K562 (cell line): Measurements from ENCODE around the gene TIGIT. TPM values are rescaled to one million over a fixed set of nuclear protein-coding genes. Genes with fewer than 3 reads are reported as not detected.

Source experiments
- ATAC-seq: fragments of 200-7000 bp; cut with Tn5 transposase; 3 replicates; pipeline ENCODE4 v1.9.1; 2020; ENCODE audit warnings: moderate library complexity
- BruUV-seq: library from RNA; stranded (reverse); fragments of 400-500 nt; replicated peaks from 2 replicates; lab custom pipeline; 2021; lab: Mats Ljungman, UMichigan
- CTCF ChIA-PET: fragments of 300-600 bp; formaldehyde crosslinking; extraction: SDS; loops from one replicate; lab custom pipeline; 2021; ENCODE audit warnings: low intra/inter-chr PET ratio; lab: Yijun Ruan, JAX
- POLR2A ChIA-PET: fragments of 300-600, 350-650 bp; sonication (Branson Sonifier 250); formaldehyde crosslinking; extraction: SDS; loops from one replicate; lab custom pipeline; 2021; ENCODE audit warnings: antibody characterized with exemption, inconsistent platforms; lab: Yijun Ruan, JAX
- DNase-seq, 4 experiments: peaks; one replicate each; pipeline versions ENCODE4 v3.0.0 to v3.0.0-alpha.2; 2011 to 2018; ENCODE audit warnings: low spot score in 3 of 4, mixed read lengths in 3 of 4; ENCODE audit errors: extremely low read depth in 1 of 4
- FAIRE-seq: peaks from 2 replicates; lab custom pipeline; 2011; peaks lifted over from hg19 to GRCh38; lab: Jason Lieb, UNC
- H2AFZ ChIP-seq: 2 replicates; pipeline ENCODE4 v1.6.0; 2011; ENCODE audit warnings: low read depth, low read length, control low read depth, inconsistent platforms
- H3K27ac ChIP-seq: fragments of 200-600 bp; 3 replicates; pipeline ENCODE4 v1.8.0; 2011; ENCODE audit warnings: low read depth, mild to moderate bottlenecking, control low read depth, inconsistent platforms, low read length, moderate library complexity, mixed read lengths; ENCODE audit errors: extremely low read depth
- H3K27me3 ChIP-seq, 2 experiments: fragments of 300-600 bp in 1 of 2; 2 replicates in 1 of 2; 3 replicates in 1 of 2; pipeline versions ENCODE4 v1.6.0 to v1.8.0; 2011; ENCODE audit warnings: inconsistent platforms in 2 of 2, low read length in 2 of 2, mild to moderate bottlenecking in 1 of 2, mixed read lengths in 1 of 2, moderate library complexity in 1 of 2; ENCODE audit not compliant: control insufficient read depth in 2 of 2, insufficient read depth in 2 of 2
- H3K36me3 ChIP-seq: fragments of 300-600 bp; 3 replicates; pipeline ENCODE4 v1.8.0; 2011; ENCODE audit warnings: mild to moderate bottlenecking, low read length, inconsistent platforms; ENCODE audit not compliant: control insufficient read depth, insufficient read depth
- H3K4me1 ChIP-seq, 2 experiments: fragments of 200-600 bp in 1 of 2; replicated peaks in 1 of 2; 2 replicates in 1 of 2; 3 replicates in 1 of 2; pipeline versions ENCODE4 v1.5.1 to v1.8.0; 2011; ENCODE audit warnings: inconsistent platforms in 2 of 2, low read length in 2 of 2, mild to moderate bottlenecking in 1 of 2, mixed read lengths in 1 of 2, moderate library complexity in 1 of 2; ENCODE audit not compliant: control insufficient read depth in 2 of 2, insufficient read depth in 2 of 2
- H3K4me2 ChIP-seq: 2 replicates; pipeline ENCODE4 v1.6.1; 2011; ENCODE audit warnings: low read length, control low read depth, inconsistent platforms, mixed read lengths; ENCODE audit not compliant: insufficient read depth
- H3K4me3 ChIP-seq: fragments of 200-600 bp; sonication (generic), shearing (Covaris generic); 2 replicates; pipeline ENCODE4 v1.5.1; 2016; ENCODE audit warnings: control low read depth, inconsistent platforms
- H3K79me2 ChIP-seq: fragments of 200-600 bp; 3 replicates; pipeline ENCODE4 v1.8.0; 2011; ENCODE audit warnings: low read length, inconsistent platforms; ENCODE audit not compliant: control insufficient read depth, insufficient read depth
- H3K9ac ChIP-seq, 2 experiments: 2 replicates each; pipeline versions ENCODE4 v1.6.0 to v1.6.1; 2011; ENCODE audit warnings: low read depth in 2 of 2, low read length in 2 of 2, control low read depth in 1 of 2, inconsistent platforms in 1 of 2, mild to moderate bottlenecking in 1 of 2, mixed read lengths in 1 of 2; ENCODE audit not compliant: insufficient read depth in 1 of 2
- H3K9me1 ChIP-seq: one replicate; pipeline ENCODE4 v1.6.0; 2011; ENCODE audit warnings: inconsistent platforms, mild to moderate bottlenecking, low read length, moderate library complexity; ENCODE audit not compliant: control insufficient read depth, insufficient read depth
- H3K9me3 ChIP-seq: replicated peaks from 2 replicates; pipeline ENCODE4 v1.5.1; 2011; ENCODE audit warnings: low read depth, low read length, inconsistent platforms; ENCODE audit not compliant: control insufficient read depth, insufficient read depth
- H4K20me1 ChIP-seq: replicated peaks from 2 replicates; pipeline ENCODE4 v1.6.1; 2011; ENCODE audit warnings: low read length, inconsistent platforms, mixed read lengths; ENCODE audit not compliant: control insufficient read depth, insufficient read depth
- CTCF ChIP-seq, 3 experiments: IDR thresholded peaks in 2 of 3; conservative IDR thresholded peaks in 1 of 3; 2 replicates each; pipeline ENCODE4 v1.5.1; 2011 to 2012; ENCODE audit warnings: low read length in 3 of 3, mild to moderate bottlenecking in 3 of 3, control low read depth in 2 of 3, improper control_type of control experiment in 1 of 3, inconsistent platforms in 1 of 3, low read depth in 1 of 3, mixed read lengths in 1 of 3, moderate library complexity in 1 of 3; ENCODE audit not compliant: insufficient read depth in 2 of 3
- CTCFL ChIP-seq: IDR thresholded peaks from 2 replicates; pipeline ENCODE4 v1.6.1; 2011; ENCODE audit warnings: borderline replicate concordance, low read depth, mild to moderate bottlenecking, moderate library complexity, low read length; ENCODE audit not compliant: insufficient read depth, poor library complexity, severe bottlenecking
- NKRF ChIP-seq: fragments of 450-650 bp; IDR thresholded peaks from 2 replicates; pipeline ENCODE4 v1.6.1; 2016; ENCODE audit warnings: borderline replicate concordance
- RAD21 ChIP-seq, 2 experiments: fragments of 250-450 bp in 1 of 2; fragments of 450-650 bp in 1 of 2; sonication (Bioruptor Pico) in 1 of 2; formaldehyde crosslinking in 1 of 2; IDR thresholded peaks in 1 of 2; conservative IDR thresholded peaks in 1 of 2; 2 replicates each; pipeline versions ENCODE4 v1.4.0 to v1.8.0; 2020 to 2022; ENCODE audit warnings: mild to moderate bottlenecking in 2 of 2, moderate library complexity in 1 of 2
- SIRT6 ChIP-seq: IDR thresholded peaks from one replicate; pipeline ENCODE4 v1.6.1; 2012; ENCODE audit warnings: low read depth, mild to moderate bottlenecking, control low read depth, inconsistent platforms, low read length, moderate library complexity
- SOX6 ChIP-seq: fragments of 450-650 bp; IDR thresholded peaks from 2 replicates; pipeline ENCODE4 v1.6.1; 2014; ENCODE audit warnings: mild to moderate bottlenecking
- ZNF778 ChIP-seq: fragments of 450-650 bp; formaldehyde crosslinking; IDR thresholded peaks from 2 replicates; pipeline ENCODE4 v1.4.0; 2020; ENCODE audit warnings: mild to moderate bottlenecking, moderate library complexity
- WGBS: fragments of 100-300 bp; shearing (Covaris generic); methylation state at CpG from one replicate; pipeline ENCODE4 v1.1.6; 2016; ENCODE audit warnings: low coverage, mixed read lengths; ENCODE audit not compliant: insufficient coverage; ENCODE audit errors: missing lambda C conversion rate; 5-methylcytosine and 5-hydroxymethylcytosine counted together
- in situ Hi-C: fragments of 300-500 bp; cut with MboI; formaldehyde crosslinking; loops from 4 replicates; pipeline ENCODE4 v1.15.0; 2018; ENCODE audit warnings: inconsistent platforms, mixed read lengths
- intact Hi-C: fragments of 100-400 bp; cut with micrococcal nuclease; formaldehyde crosslinking; loops from 2 replicates; pipeline ENCODE4 v1.14.2; 2022
- polyA plus RNA-seq, 8 experiments: library from polyadenylated mRNA; depleted of rRNA in 4 of 8; stranded (reverse) in 5 of 8; unstranded in 3 of 8; fragments of >200 nt; fragmentation: Nextera tagmentation in 2 of 8; fragmentation: Illumina TruSeq in 1 of 8; extraction: Ambion mirVana in 2 of 8; extraction: Trizol in 1 of 8; gene quantifications; 2 replicates each; pipeline versions ENCODE4 v1.2.1 to v1.2.3, GENCODE V29; 2011 to 2014; ENCODE audit warnings: inconsistent platforms in 1 of 8, missing spikeins in 1 of 8
- total RNA-seq, 7 experiments: library from RNA; depleted of rRNA in 6 of 7; stranded (reverse); fragments of >200 nt in 6 of 7; fragmentation: Illumina TruSeq in 2 of 7; extraction: Trizol in 2 of 7; gene quantifications; 2 replicates each; pipeline versions ENCODE4 v1.2.1 to v1.2.3, GENCODE V29; 2011 to 2021; ENCODE audit warnings: low replicate concordance in 1 of 7

TIGIT gene
- total and polyA plus RNA-seq, 9 of the 15 experiments (the other 6 are each of a cell fraction or from before 2014, with no cell fraction given) = 0.11 TPM; not detected in 8

- Histone ChIP-seq H3K4me3 (no peak overlapping the region), H3K9me1 (no peaks in the 10 kb centered on the region), H2AFZ (no peak overlapping the region), H3K79me2 (no peaks in the 10 kb centered on the region), H3K4me1 (no peaks in the 10 kb centered on the region), H3K27ac (no peak overlapping the region), H3K4me2 (no peak overlapping the region), H3K9me3 (no peaks in the 10 kb centered on the region), H3K9ac (no peak overlapping the region), H3K27me3 (no peaks in the 10 kb centered on the region), H4K20me1 (no peaks in the 10 kb centered on the region), H3K36me3 (no peaks in the 10 kb centered on the region)
- DNase-seq (peak; percentile 6 to 23 (median 12)), FAIRE-seq (peak; percentile 11), ATAC-seq (peak; percentile 74; the same call in 2 of the 3 replicates)
- POLR2A ChIA-PET = interaction anchor here (0.9 kb wide), 1 partner anchor 8 kb away, joined by 3 read pairs; no protein-coding TSS in a partner anchor
- WGBS = under 1% methylated on average over 10 of the region's 13 CpGs
- intact Hi-C loops = loop anchor here (5.0 kb wide), 1 partner anchor 147 kb away; no protein-coding TSS in a partner anchor
- TF ChIP-seq SIRT6 (no peak), CTCFL (peak; percentile 26), SOX6 (no peak), RAD21 (CRISPR knock-in tag; conservative IDR thresholded peaks at IDR 0.05 in 1 of 2, IDR thresholded peaks at IDR 0.05 in 1 of 2) (peak in 1 of 2 experiments; percentile 37; a peak in 3 of 4 replicates), ZNF778 (no peak), CTCF (IDR thresholded peaks at IDR 0.05 in 2 of 3, conservative IDR thresholded peaks at IDR 0.05 in 1 of 3; ENCODE audit: insufficient read depth in 2 of 3, low read depth in 1 of 3, low read length in 3 of 3) (peak in 2 of 3 experiments; percentile 25 to 44; a peak in 2 of 6 replicates), NKRF (no peak)
- BruUV-seq = no TSS peak
- in situ Hi-C loops = no loop called here
- CTCF ChIA-PET = no interaction called here
Observed at GRCh38 chr3:114299421-114299820, 5.6 kb downstream of the TIGIT start.
